Measurements from ENCODE around the gene ZNF689.
A peak's percentile ranks its signal among the peaks of the same experiment; 100 is the strongest.

ZNF689 gene

GRCh38 chr16:30619202-30619601 is 9.0 kb upstream of the ZNF689 start:
- POLR2A ChIA-PET = interaction anchor here (0.7 to 2.9 kb wide), 4 partner anchors 9 to 365 kb away, joined by 3 to 12 read pairs (median 4); partner anchors contain the start of gene ZNF689
- H3K4me1 ChIP-seq (ENCODE audit: control insufficient read depth, insufficient read depth, low read length) = no peaks in the 10 kb centered on the region

DNA sequence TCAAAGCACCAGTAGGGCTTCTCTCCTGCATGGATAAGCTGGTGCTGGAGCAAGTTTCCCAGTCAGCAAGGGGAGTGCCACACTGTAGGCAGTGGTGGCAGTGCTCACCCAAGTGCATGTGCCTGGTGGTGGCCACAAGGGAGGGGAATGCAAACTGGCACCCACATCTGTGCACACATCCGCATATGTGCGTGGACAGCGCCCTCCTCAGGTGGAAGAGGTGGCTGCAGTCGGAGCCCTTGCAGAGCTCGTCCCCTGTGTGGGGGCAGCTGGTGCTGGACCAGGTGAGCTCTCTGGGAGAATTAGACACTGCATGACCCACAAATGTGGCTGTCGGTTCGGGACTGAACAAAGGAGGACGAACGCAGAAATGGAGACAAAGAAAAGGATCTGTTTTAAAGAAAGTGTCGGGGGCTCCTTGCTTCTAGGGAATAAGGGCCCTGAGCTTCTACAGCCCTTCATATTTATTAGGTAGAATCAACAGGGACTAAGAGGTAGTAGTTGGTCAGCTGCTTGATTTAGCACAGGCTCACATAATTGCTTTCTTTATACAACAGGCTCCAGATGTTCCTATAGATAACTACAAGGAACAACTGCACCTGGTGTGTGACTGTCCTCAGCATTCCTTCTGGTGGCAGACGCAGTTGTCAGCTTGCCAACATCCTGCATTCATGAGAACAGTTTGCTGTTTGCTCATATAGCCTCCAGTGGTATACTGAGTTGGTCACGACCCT is 5.3 kb upstream of the ZNF689 start:
- H3K9me3 ChIP-seq (ENCODE audit: control insufficient read depth, insufficient read depth, low read depth, low read length) = no peaks in the 10 kb centered on the region
- no peak overlapping the region for H3K4me3 ChIP-seq (ENCODE audit: low read depth, low read length)
- ChIA-PET CTCF (interaction anchor here (0.6 to 5.8 kb wide), 42 partner anchors 8 to 521 kb away, joined by 3 to 79 read pairs (median 4); partner anchors contain the start of genes DCTPP1, SEPHS2, ZNF48 and ZNF771), POLR2A (interaction anchor here (0.9 to 2.0 kb wide), 6 partner anchors 12 to 245 kb away, joined by 3 to 8 read pairs (median 4); partner anchors contain the start of genes DCTPP1 and ZNF764)
- no peaks in the 10 kb centered on the region for H3K36me3 ChIP-seq (ENCODE audit: control insufficient read depth in 2 of 2, insufficient read depth in 1 of 2, low read length in 2 of 2)
- H3K4me1 ChIP-seq (ENCODE audit: control insufficient read depth, insufficient read depth, low read length) = no peaks in the 10 kb centered on the region
- H3K27ac ChIP-seq (ENCODE audit: extremely low read depth, low read depth, low read length) = no peak overlapping the region
- TF ChIP-seq ZNF623 (tag by site-specific recombination; IDR thresholded peaks at IDR 0.05) (no peak), ZNF473 (tag by site-specific recombination; IDR thresholded peaks at IDR 0.05) (no peak), ZNF664 (tag by site-specific recombination; IDR thresholded peaks at IDR 0.05) (no peak), ZNF791 (tag by site-specific recombination; IDR thresholded peaks at IDR 0.05) (no peak), BCL11B (tag by site-specific recombination; IDR thresholded peaks at IDR 0.05; ENCODE audit: low read depth) (no peak), ZBTB11 (tag by site-specific recombination; conservative IDR thresholded peaks at IDR 0.05; ENCODE audit: low read depth) (peak; percentile 41; the same call in 1 of the 2 replicates), ZNF529 (tag by site-specific recombination; IDR thresholded peaks at IDR 0.05; ENCODE audit: insufficient replicate concordance) (no peak), ZNF433 (tag by site-specific recombination; IDR thresholded peaks at IDR 0.05; ENCODE audit: low read depth) (no peak), SP7 (tag by site-specific recombination; IDR thresholded peaks at IDR 0.05) (no peak), GLIS1 (tag by site-specific recombination; IDR thresholded peaks at IDR 0.05) (peak; percentile 57), ZNF2 (tag by site-specific recombination; IDR thresholded peaks at IDR 0.05) (peak; percentile 90), ZNF677 (tag by site-specific recombination; IDR thresholded peaks at IDR 0.05) (0 out of 2 replicates have a peak, but pooled peaks have one; percentile 30), ZBTB7A (tag by site-specific recombination; IDR thresholded peaks at IDR 0.05; ENCODE audit: low read depth) (no peak), KLF1 (tag by site-specific recombination; IDR thresholded peaks at IDR 0.05) (no peak), SALL2 (tag by site-specific recombination; IDR thresholded peaks at IDR 0.05; ENCODE audit: borderline replicate concordance) (no peak), ZFP3 (tag by site-specific recombination; IDR thresholded peaks at IDR 0.05; ENCODE audit: low read depth) (no peak), ZNF549 (tag by site-specific recombination; IDR thresholded peaks at IDR 0.05) (no peak)
- TF ChIP-seq, protein P1, sequence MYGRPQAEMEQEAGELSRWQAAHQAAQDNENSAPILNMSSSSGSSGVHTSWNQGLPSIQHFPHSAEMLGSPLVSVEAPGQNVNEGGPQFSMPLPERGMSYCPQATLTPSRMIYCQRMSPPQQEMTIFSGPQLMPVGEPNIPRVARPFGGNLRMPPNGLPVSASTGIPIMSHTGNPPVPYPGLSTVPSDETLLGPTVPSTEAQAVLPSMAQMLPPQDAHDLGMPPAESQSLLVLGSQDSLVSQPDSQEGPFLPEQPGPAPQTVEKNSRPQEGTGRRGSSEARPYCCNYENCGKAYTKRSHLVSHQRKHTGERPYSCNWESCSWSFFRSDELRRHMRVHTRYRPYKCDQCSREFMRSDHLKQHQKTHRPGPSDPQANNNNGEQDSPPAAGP (tag by site-specific recombination; IDR thresholded peaks at IDR 0.05) = peak; percentile 50; the same call in 1 of the 2 replicates

More at GRCh38 chr16:30619202-30619601, 9.0 kb upstream of the ZNF689 start:
- Histone ChIP-seq H3K36me3 (ENCODE audit: control insufficient read depth in 2 of 2, insufficient read depth in 1 of 2, low read length in 2 of 2) (no peaks in the 10 kb centered on the region), H3K9me3 (ENCODE audit: control insufficient read depth, insufficient read depth, low read depth, low read length) (no peaks in the 10 kb centered on the region), H3K27ac (ENCODE audit: extremely low read depth, low read depth, low read length) (no peak overlapping the region), H3K4me3 (ENCODE audit: low read depth, low read length) (no peak overlapping the region)
- CTCF ChIA-PET = interaction anchor here (0.6 to 3.3 kb wide), 6 partner anchors 11 to 209 kb away, joined by 3 to 22 read pairs (median 4); partner anchors contain the start of gene DCTPP1
- TF ChIP-seq BCL11B (tag by site-specific recombination; IDR thresholded peaks at IDR 0.05; ENCODE audit: low read depth) = no peak
- no peak for TF ChIP-seq RBAK (tag by site-specific recombination; IDR thresholded peaks at IDR 0.05)
- TF ChIP-seq, protein P2, sequence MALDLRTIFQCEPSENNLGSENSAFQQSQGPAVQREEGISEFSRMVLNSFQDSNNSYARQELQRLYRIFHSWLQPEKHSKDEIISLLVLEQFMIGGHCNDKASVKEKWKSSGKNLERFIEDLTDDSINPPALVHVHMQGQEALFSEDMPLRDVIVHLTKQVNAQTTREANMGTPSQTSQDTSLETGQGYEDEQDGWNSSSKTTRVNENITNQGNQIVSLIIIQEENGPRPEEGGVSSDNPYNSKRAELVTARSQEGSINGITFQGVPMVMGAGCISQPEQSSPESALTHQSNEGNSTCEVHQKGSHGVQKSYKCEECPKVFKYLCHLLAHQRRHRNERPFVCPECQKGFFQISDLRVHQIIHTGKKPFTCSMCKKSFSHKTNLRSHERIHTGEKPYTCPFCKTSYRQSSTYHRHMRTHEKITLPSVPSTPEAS (tag by site-specific recombination; IDR thresholded peaks at IDR 0.05) = no peak
- TF ChIP-seq, protein P3, sequence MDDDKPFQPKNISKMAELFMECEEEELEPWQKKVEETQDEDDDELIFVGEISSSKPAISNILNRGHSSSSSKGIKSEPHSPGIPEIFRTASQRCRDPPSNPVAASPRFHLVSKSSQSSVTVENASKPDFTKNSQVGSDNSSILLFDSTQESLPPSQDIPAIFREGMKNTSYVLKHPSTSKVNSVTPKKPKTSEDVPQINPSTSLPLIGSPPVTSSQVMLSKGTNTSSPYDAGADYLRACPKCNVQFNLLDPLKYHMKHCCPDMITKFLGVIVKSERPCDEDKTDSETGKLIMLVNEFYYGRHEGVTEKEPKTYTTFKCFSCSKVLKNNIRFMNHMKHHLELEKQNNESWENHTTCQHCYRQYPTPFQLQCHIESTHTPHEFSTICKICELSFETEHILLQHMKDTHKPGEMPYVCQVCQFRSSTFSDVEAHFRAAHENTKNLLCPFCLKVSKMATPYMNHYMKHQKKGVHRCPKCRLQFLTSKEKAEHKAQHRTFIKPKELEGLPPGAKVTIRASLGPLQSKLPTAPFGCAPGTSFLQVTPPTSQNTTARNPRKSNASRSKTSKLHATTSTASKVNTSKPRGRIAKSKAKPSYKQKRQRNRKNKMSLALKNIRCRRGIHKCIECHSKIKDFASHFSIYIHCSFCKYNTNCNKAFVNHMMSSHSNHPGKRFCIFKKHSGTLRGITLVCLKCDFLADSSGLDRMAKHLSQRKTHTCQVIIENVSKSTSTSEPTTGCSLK (tag by site-specific recombination; IDR thresholded peaks at IDR 0.05) = no peak
- TF ChIP-seq, protein P4, sequence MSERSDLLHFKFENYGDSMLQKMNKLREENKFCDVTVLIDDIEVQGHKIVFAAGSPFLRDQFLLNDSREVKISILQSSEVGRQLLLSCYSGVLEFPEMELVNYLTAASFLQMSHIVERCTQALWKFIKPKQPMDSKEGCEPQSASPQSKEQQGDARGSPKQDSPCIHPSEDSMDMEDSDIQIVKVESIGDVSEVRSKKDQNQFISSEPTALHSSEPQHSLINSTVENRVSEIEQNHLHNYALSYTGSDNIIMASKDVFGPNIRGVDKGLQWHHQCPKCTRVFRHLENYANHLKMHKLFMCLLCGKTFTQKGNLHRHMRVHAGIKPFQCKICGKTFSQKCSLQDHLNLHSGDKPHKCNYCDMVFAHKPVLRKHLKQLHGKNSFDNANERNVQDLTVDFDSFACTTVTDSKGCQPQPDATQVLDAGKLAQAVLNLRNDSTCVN (tag by site-specific recombination; optimal IDR thresholded peaks at IDR 0.05) = no peak
- TF ChIP-seq GFI1B (tag by site-specific recombination; IDR thresholded peaks at IDR 0.05) = no peak
- no peak for TF ChIP-seq GLIS2 (tag by site-specific recombination; IDR thresholded peaks at IDR 0.05)
- TF ChIP-seq PRDM1 (tag by site-specific recombination; IDR thresholded peaks at IDR 0.05) = no peak

Data from HEK293 (cell line).